OCI-LY7 (cell line): Measurements from ENCODE around the gene CNOT11. TPM values are rescaled to one million over a fixed set of nuclear protein-coding genes. Genes with fewer than 3 reads are reported as not detected.

Experiments used
- BruUV-seq: library from RNA; stranded (reverse); fragments of 400-500 nt; replicated peaks from 2 replicates; lab custom pipeline; 2021; lab: Mats Ljungman, UMichigan
- CTCF ChIA-PET: fragments of 300-600 bp; sonication (Branson Sonifier 250); formaldehyde crosslinking; loops from one replicate; lab custom pipeline; 2022; ENCODE audit warnings: antibody characterized with exemption; ENCODE audit not compliant: unreplicated experiment; lab: Charles Lee
- POLR2A ChIA-PET: fragments of 300-600 bp; sonication (Branson Sonifier 250); formaldehyde crosslinking; loops from one replicate; lab custom pipeline; 2022; ENCODE audit warnings: antibody characterized with exemption; lab: Charles Lee
- DNase-seq: peaks from one replicate; pipeline ENCODE4 v3.0.0-alpha.2; 2015; ENCODE audit warnings: low spot score
- H2AFZ ChIP-seq: fragments of 200-600 bp; sonication (generic), shearing (Covaris generic); 2 replicates; pipeline ENCODE4 v1.6.1; 2014; ENCODE audit warnings: mild to moderate bottlenecking, antibody characterized with exemption, low read length, moderate library complexity
- H3K27ac ChIP-seq: fragments of 200-600 bp; sonication (generic); 2 replicates; pipeline ENCODE4 v1.5.1; 2014; ENCODE audit warnings: mixed run types, low read depth, mild to moderate bottlenecking, moderate library complexity, low read length, inconsistent platforms; ENCODE audit not compliant: poor library complexity, severe bottlenecking
- H3K36me3 ChIP-seq: fragments of 200-600 bp; sonication (generic); 2 replicates; pipeline ENCODE4 v1.6.1; 2014; ENCODE audit warnings: mild to moderate bottlenecking, antibody characterized with exemption, low read length, moderate library complexity, mixed read lengths; ENCODE audit not compliant: insufficient read depth
- H3K4me1 ChIP-seq: fragments of 200-600 bp; sonication (generic); 2 replicates; pipeline ENCODE4 v1.5.1; 2014; ENCODE audit warnings: mild to moderate bottlenecking, low read length; ENCODE audit not compliant: insufficient read depth, poor library complexity, severe bottlenecking
- H3K4me2 ChIP-seq: fragments of 200-600 bp; sonication (generic); 2 replicates; pipeline ENCODE4 v1.6.1; 2014; ENCODE audit warnings: mild to moderate bottlenecking, low read length
- H3K4me3 ChIP-seq: fragments of 200-600 bp; sonication (generic); 2 replicates; pipeline ENCODE4 v1.5.1; 2014; ENCODE audit warnings: mild to moderate bottlenecking, low read depth, low read length; ENCODE audit not compliant: poor library complexity, severe bottlenecking
- H3K79me2 ChIP-seq: fragments of 200-600 bp; sonication (generic); 2 replicates; pipeline ENCODE4 v1.6.1; 2016; ENCODE audit warnings: low read depth, mild to moderate bottlenecking, low read length, moderate library complexity, mixed read lengths; ENCODE audit not compliant: insufficient read depth
- H3K9me2 ChIP-seq: fragments of 200-600 bp; sonication (generic); 2 replicates; pipeline ENCODE4 v1.6.1; 2016; ENCODE audit warnings: mild to moderate bottlenecking, low read length, mixed read lengths; ENCODE audit not compliant: insufficient read depth
- H3K9me3 ChIP-seq: fragments of 200-600 bp; sonication (generic); 2 replicates; pipeline ENCODE4 v1.6.1; 2014; ENCODE audit warnings: mild to moderate bottlenecking, mixed run types, low read length, mixed read lengths
- H4K20me1 ChIP-seq: fragments of 200-600 bp; sonication (generic); 2 replicates; pipeline ENCODE4 v1.6.1; 2014; ENCODE audit warnings: mild to moderate bottlenecking, antibody characterized with exemption, low read length, moderate library complexity, mixed read lengths; ENCODE audit not compliant: insufficient read depth
- EZH2phosphoT487 ChIP-seq: fragments of 200-600 bp; sonication (generic); IDR thresholded peaks from 2 replicates; pipeline ENCODE4 v1.6.1; 2018; ENCODE audit warnings: low read depth, borderline replicate concordance, mild to moderate bottlenecking, mixed run types, antibody characterized with exemption, low read length, moderate library complexity, mixed read lengths
- intact Hi-C: fragments of 100-400 bp; cut with micrococcal nuclease; formaldehyde crosslinking; loops from one replicate; pipeline ENCODE4 v1.10.0; 2022; ENCODE audit not compliant: unreplicated experiment
- total RNA-seq, 2 experiments: library from RNA; depleted of rRNA in 1 of 2; stranded (reverse); fragments of >200 nt in 1 of 2; shearing (Covaris generic) in 1 of 2; gene quantifications; 2 replicates each; pipeline ENCODE4 v1.2.3, GENCODE V29; 2014 to 2022
- TF ChIP-seq, protein P1 (sequence below): fragments of 200-600 bp; sonication (generic); conservative IDR thresholded peaks from 2 replicates; pipeline ENCODE4 v1.5.1; 2014; ENCODE audit warnings: mild to moderate bottlenecking, antibody characterized with exemption, low read length, moderate library complexity, mixed read lengths

CNOT11 gene
- total RNA-seq, 2 experiments from 2014 or later, result 45.7 to 71.9 TPM

DNA sequence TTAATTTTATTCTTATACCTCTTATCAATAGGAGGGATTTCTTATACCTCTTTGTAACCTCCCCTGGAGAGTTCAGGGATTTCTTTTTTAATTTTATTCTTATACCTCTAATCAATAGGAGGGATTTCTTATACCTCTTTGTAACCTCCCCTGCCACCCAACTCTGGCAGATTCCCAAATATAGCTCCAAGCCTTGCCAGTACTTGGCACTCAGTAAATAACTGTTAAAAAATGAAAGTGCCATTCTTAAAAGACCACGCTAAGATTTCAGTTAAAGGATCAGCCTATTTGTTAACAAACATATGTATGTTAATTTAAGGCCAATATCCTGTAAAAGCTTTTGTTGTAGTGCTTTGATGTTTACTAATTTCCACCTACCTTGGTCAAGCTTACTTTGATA is 51.0 kb downstream of the CNOT11 start:
- peaks cover 11% of the 10 kb centered on the region; the same call in 1 of the 2 replicates for H3K79me2 ChIP-seq
- no peak overlapping the region for H2AFZ ChIP-seq
- no TSS peak for BruUV-seq
- no peak overlapping the region for H3K27ac ChIP-seq
- H3K4me3 ChIP-seq, result no peak overlapping the region
- H3K4me2 ChIP-seq, result no peak overlapping the region
- TF ChIP-seq EZH2phosphoT487, result no peak
- TF ChIP-seq, protein P1, sequence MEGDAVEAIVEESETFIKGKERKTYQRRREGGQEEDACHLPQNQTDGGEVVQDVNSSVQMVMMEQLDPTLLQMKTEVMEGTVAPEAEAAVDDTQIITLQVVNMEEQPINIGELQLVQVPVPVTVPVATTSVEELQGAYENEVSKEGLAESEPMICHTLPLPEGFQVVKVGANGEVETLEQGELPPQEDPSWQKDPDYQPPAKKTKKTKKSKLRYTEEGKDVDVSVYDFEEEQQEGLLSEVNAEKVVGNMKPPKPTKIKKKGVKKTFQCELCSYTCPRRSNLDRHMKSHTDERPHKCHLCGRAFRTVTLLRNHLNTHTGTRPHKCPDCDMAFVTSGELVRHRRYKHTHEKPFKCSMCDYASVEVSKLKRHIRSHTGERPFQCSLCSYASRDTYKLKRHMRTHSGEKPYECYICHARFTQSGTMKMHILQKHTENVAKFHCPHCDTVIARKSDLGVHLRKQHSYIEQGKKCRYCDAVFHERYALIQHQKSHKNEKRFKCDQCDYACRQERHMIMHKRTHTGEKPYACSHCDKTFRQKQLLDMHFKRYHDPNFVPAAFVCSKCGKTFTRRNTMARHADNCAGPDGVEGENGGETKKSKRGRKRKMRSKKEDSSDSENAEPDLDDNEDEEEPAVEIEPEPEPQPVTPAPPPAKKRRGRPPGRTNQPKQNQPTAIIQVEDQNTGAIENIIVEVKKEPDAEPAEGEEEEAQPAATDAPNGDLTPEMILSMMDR, result no peak
- no peaks in the 10 kb centered on the region for H4K20me1 ChIP-seq
- no peaks in the 10 kb centered on the region for H3K9me3 ChIP-seq
- no peaks in the 10 kb centered on the region for H3K9me2 ChIP-seq
- no peaks in the 10 kb centered on the region for H3K36me3 ChIP-seq
- intact Hi-C loops, result no loop called here
- peaks cover 9% of the 10 kb centered on the region for H3K4me1 ChIP-seq
- no peak for DNase-seq
- ChIA-PET CTCF (no interaction called here), POLR2A (no interaction called here)

DNA sequence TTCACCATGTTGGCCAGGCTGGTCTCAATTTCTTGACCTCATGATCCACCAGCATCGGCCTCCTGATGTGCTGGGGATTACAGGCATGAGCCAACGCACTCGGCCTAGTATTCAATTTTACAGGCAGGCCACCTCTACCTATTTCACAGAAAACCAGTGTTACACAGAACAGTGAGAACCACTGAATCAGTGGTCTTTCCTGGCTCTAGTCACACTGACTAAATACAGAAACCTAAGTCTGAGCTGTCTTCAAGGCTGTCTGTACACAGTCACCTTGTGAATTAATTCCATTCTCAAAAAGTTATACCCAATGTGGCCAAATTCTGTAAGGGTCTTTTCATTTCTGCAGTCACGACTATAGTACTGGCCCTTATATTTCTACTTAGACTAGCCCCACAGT is 52.3 kb downstream of the CNOT11 start:
- intact Hi-C loops, result no loop called here
- BruUV-seq, result no TSS peak
- H3K9me3 ChIP-seq, result no peaks in the 10 kb centered on the region
- H3K79me2 ChIP-seq, result peaks cover 11% of the 10 kb centered on the region; the same call in 1 of the 2 replicates
- POLR2A ChIA-PET, result no interaction called here
- no peaks in the 10 kb centered on the region for H3K36me3 ChIP-seq
- H3K9me2 ChIP-seq, result no peaks in the 10 kb centered on the region
- H3K4me2 ChIP-seq, result no peak overlapping the region
- CTCF ChIA-PET, result no interaction called here
- H3K27ac ChIP-seq, result no peak overlapping the region
- H2AFZ ChIP-seq, result no peak overlapping the region
- no peak overlapping the region for H3K4me3 ChIP-seq
- no peak for DNase-seq
- TF ChIP-seq EZH2phosphoT487, result no peak
- TF ChIP-seq, protein P1, result no peak
- no peaks in the 10 kb centered on the region for H4K20me1 ChIP-seq
- H3K4me1 ChIP-seq, result peaks cover 16% of the 10 kb centered on the region

DNA sequence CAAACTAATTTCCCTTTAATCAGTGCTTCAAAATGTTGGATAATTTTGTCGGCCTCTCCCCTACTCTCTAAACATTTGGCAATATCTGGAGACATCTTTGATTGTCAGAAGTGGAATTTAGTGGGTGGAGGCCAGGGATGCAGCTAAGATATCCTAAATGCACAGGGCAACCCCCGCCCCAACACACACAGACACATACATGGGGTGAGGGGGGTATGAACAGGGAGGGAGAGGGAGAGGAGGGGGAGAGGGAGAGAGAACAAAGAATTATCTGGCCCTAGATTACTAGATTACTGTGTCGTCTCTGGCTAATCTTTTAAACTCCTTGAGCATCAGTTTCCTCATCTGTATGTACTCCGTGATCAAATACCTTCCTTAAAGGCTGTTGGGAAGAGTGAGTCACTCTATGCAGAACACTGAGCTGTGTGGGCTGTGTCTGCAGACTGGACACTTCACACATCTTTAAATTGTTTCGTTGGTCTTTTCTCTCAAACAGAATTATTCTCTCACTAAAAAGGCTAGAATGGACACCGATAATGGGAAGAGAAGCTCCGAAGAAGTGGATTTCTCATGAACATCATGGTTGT is 52.9 kb downstream of the CNOT11 start:
- Histone ChIP-seq H3K36me3 (no peaks in the 10 kb centered on the region), H2AFZ (no peak overlapping the region), H4K20me1 (no peaks in the 10 kb centered on the region), H3K9me3 (no peaks in the 10 kb centered on the region), H3K4me1 (peaks cover 16% of the 10 kb centered on the region), H3K4me3 (no peak overlapping the region), H3K79me2 (peaks cover 11% of the 10 kb centered on the region; the same call in 1 of the 2 replicates), H3K27ac (no peak overlapping the region), H3K4me2 (peak overlapping the region; percentile 74; the same call in 1 of the 2 replicates), H3K9me2 (no peaks in the 10 kb centered on the region)
- no peak for DNase-seq
- ChIA-PET POLR2A (no interaction called here), CTCF (no interaction called here)
- no peak for TF ChIP-seq EZH2phosphoT487
- TF ChIP-seq, protein P1, result no peak
- BruUV-seq, result no TSS peak
- intact Hi-C loops, result no loop called here
